Gastroesophageal sphincter (tissue), 4 donors: ENCODE results near the gene CELF2. TPM values are rescaled to one million over a fixed set of nuclear protein-coding genes. Genes with fewer than 3 reads are reported as not detected.

Experiments used
- ATAC-seq: fragments of 150-250 bp; one replicate; pipeline ENCODE4 v1.9.1; 2016; ENCODE audit warnings: mild to moderate bottlenecking, moderate library complexity
- H3K27ac ChIP-seq, 4 donors: fragments of 200-600 bp; sonication (generic) in 3 of 4; 1 replicate in 3 of 4; 2 replicates in 1 of 4; pipeline ENCODE4 v1.5.1; 2016 to 2019
- H3K27me3 ChIP-seq: fragments of 200-600 bp; sonication (generic); one replicate; pipeline ENCODE4 v1.5.1; 2019
- H3K36me3 ChIP-seq, 2 donors: fragments of 200-600 bp; sonication (generic); one replicate each; pipeline ENCODE4 v1.5.1; 2019; ENCODE audit warnings: control low read depth in 1 of 2
- H3K4me1 ChIP-seq, 3 donors: fragments of 200-600 bp; sonication (generic); 1 replicate in 2 of 3; 2 replicates in 1 of 3; pipeline ENCODE4 v1.5.1; 2016 to 2019; ENCODE audit warnings: control low read depth in 2 of 3
- H3K4me3 ChIP-seq, 2 donors: fragments of 200-600 bp; sonication (generic); one replicate each; pipeline ENCODE4 v1.5.1; 2019; ENCODE audit warnings: mild to moderate bottlenecking in 1 of 2, moderate library complexity in 1 of 2
- H3K9me3 ChIP-seq, 3 donors: fragments of 200-600 bp; sonication (generic); one replicate each; pipeline ENCODE4 v1.5.1; 2017 to 2019; ENCODE audit warnings: control low read depth in 2 of 3
- EP300 ChIP-seq: sonication (generic); formaldehyde crosslinking; IDR thresholded peaks from one replicate; pipeline ENCODE4 v1.6.1; 2017; ENCODE audit warnings: antibody characterized with exemption, mild to moderate bottlenecking
- POLR2A ChIP-seq, 2 donors: fragments of 450-650 bp; IDR thresholded peaks; one replicate each; pipeline ENCODE4 v1.6.1; 2017; ENCODE audit warnings: antibody characterized with exemption in 2 of 2, mild to moderate bottlenecking in 2 of 2, moderate library complexity in 1 of 2
- POLR2AphosphoS5 ChIP-seq: sonication (generic); formaldehyde crosslinking; IDR thresholded peaks from one replicate; pipeline ENCODE4 v1.6.1; 2017; ENCODE audit warnings: antibody characterized with exemption
- WGBS, 2 donors: methylation state at CpG; one replicate each; pipeline ENCODE4 v1.1.5; 2018; ENCODE audit warnings: low coverage in 1 of 2; 5-methylcytosine and 5-hydroxymethylcytosine counted together
- total RNA-seq, 4 donors: library from RNA; depleted of rRNA; stranded (reverse); fragments of >200 nt; gene quantifications; one replicate each; pipeline ENCODE4 v1.1.0, GENCODE V29; 2016
- TF ChIP-seq, protein P1 (sequence below), 4 experiments: fragments of 200-600 bp in 2 of 4; fragments of 450-650 bp in 2 of 4; sonication (generic) in 1 of 4; IDR thresholded peaks; one replicate each; pipeline ENCODE4 v1.5.1; 2017 to 2019; ENCODE audit warnings: antibody characterized with exemption in 4 of 4, mild to moderate bottlenecking in 2 of 4, moderate library complexity in 2 of 4

The CELF2 gene
- total RNA-seq, 4 donors from 2014 or later: 82.4 to 122 (median 110) TPM

GRCh38 chr10:11238893-11239292 lies 221.2 kb downstream of the CELF2 start:
- WGBS, 2 donors: 44 to 49% methylated on average over 4 of the region's 4 CpGs

DNA sequence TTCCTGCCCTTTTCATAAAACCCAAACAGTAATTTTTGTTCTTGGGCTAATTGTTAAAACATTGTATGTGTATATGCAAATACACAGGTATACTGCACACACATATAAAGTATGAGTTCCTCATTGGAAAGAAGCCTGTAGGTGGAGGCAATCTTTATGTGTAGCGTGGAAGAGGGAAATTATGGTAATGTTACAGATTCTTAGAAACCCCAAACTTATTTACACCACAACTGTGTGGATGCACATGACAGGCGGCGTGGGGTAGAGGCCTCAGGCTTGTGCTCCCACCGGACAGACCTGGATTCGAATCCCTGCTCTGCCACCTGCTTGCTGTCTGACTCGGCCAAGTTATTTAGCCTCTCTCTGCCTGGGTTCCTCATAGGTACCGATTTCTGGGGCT lies 223.0 kb downstream of the CELF2 start:
- 93% methylated on average over 7 of the region's 7 CpGs; no CpG with 5 or more reads in 1 of the 2 donors for WGBS, 2 donors
- Histone ChIP-seq H3K9me3 (no peaks in the 10 kb centered on the region), H3K27me3 (no peaks in the 10 kb centered on the region), H3K36me3 (peaks cover 0 to under 1% of the 10 kb centered on the region in 2 donors), H3K4me1 (peaks cover 0 to 41% (median 6%) of the 10 kb centered on the region in 3 donors), H3K27ac (no peak overlapping the region), H3K4me3 (no peak overlapping the region)
- ATAC-seq: no peak
- TF ChIP-seq POLR2AphosphoS5: no peak
- TF ChIP-seq, protein P1, sequence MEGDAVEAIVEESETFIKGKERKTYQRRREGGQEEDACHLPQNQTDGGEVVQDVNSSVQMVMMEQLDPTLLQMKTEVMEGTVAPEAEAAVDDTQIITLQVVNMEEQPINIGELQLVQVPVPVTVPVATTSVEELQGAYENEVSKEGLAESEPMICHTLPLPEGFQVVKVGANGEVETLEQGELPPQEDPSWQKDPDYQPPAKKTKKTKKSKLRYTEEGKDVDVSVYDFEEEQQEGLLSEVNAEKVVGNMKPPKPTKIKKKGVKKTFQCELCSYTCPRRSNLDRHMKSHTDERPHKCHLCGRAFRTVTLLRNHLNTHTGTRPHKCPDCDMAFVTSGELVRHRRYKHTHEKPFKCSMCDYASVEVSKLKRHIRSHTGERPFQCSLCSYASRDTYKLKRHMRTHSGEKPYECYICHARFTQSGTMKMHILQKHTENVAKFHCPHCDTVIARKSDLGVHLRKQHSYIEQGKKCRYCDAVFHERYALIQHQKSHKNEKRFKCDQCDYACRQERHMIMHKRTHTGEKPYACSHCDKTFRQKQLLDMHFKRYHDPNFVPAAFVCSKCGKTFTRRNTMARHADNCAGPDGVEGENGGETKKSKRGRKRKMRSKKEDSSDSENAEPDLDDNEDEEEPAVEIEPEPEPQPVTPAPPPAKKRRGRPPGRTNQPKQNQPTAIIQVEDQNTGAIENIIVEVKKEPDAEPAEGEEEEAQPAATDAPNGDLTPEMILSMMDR (IDR thresholded peaks at IDR 0.05): no peak
- no peak for TF ChIP-seq POLR2A (IDR thresholded peaks at IDR 0.05)
- no peak for TF ChIP-seq EP300

More at GRCh38 chr10:11238893-11239292, 221.2 kb downstream of the CELF2 start:
- H3K36me3 ChIP-seq: no peaks in the 10 kb centered on the region
- H3K4me3 ChIP-seq: no peak overlapping the region
- H3K27me3 ChIP-seq: no peaks in the 10 kb centered on the region
- H3K9me3 ChIP-seq: no peaks in the 10 kb centered on the region
- no peak for ATAC-seq
- no peak overlapping the region for H3K27ac ChIP-seq
- TF ChIP-seq, protein P1 (IDR thresholded peaks at IDR 0.05): no peak
- TF ChIP-seq EP300 (no peak), POLR2AphosphoS5 (no peak), POLR2A (IDR thresholded peaks at IDR 0.05) (no peak)
- peaks cover 0 to 47% (median 6%) of the 10 kb centered on the region in 3 donors for H3K4me1 ChIP-seq

DNA sequence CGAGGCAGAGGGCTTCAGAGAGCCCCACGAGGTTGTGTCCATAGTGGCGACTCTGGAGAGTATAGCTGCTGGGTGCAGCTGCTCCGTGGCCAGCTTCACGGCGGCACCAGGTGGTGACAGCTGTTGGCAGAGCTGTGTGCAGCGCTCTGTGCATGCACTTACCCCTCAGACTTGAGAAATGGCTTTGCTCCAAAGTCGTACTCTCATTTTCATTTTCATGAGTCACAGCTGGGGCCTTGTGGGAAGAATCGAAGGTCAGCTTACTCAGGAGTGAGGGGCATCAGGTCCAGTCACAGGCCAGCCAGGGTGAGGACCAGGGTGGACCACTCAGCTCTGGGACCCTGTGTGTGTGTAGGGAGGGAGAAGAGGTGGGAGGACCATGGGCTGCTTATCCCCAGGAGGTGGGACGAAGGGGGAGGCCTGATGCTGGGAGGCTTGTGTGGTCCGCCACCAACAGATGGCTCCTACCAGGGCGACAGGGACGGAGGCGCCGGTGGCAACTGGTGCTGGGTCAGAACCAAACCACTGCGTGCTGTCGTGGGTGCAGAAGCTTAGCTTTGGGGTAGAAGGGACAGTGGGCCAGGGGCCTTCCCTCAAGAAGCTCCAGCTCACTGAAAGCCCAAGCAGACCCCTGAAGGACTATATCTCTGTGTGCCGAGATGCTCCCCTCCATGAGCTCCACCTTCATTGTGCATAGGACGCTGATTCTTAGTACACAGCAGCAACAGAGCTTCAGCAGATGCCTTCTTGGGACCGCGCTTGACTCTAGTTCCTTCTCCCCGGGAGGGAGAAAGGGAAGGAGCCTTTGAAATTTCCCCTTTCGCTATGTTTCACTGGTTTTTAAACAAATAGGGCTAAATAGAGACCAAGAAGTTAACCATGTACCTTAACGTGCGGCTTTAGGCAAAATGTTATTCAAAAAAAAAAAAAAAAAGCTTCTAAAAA lies 225.0 kb downstream of the CELF2 start:
- TF ChIP-seq POLR2AphosphoS5 (peak; percentile 22), POLR2A (IDR thresholded peaks at IDR 0.05) (no peak)
- TF ChIP-seq, protein P1 (IDR thresholded peaks at IDR 0.05): no peak
- 50 to 67% methylated on average over 2 to 8 of the region's 25 CpGs for WGBS, 2 donors
- Histone ChIP-seq H3K4me1 (peaks cover 0 to 41% (median 6%) of the 10 kb centered on the region in 3 donors), H3K4me3 (no peak overlapping the region), H3K27me3 (no peaks in the 10 kb centered on the region), H3K27ac (peak overlapping the region in 3 of 4 donors; percentile 3 to 39 (median 17)), H3K9me3 (no peaks in the 10 kb centered on the region), H3K36me3 (peaks cover 0 to 20% of the 10 kb centered on the region in 2 donors)
- peak; percentile 39 for ATAC-seq

DNA sequence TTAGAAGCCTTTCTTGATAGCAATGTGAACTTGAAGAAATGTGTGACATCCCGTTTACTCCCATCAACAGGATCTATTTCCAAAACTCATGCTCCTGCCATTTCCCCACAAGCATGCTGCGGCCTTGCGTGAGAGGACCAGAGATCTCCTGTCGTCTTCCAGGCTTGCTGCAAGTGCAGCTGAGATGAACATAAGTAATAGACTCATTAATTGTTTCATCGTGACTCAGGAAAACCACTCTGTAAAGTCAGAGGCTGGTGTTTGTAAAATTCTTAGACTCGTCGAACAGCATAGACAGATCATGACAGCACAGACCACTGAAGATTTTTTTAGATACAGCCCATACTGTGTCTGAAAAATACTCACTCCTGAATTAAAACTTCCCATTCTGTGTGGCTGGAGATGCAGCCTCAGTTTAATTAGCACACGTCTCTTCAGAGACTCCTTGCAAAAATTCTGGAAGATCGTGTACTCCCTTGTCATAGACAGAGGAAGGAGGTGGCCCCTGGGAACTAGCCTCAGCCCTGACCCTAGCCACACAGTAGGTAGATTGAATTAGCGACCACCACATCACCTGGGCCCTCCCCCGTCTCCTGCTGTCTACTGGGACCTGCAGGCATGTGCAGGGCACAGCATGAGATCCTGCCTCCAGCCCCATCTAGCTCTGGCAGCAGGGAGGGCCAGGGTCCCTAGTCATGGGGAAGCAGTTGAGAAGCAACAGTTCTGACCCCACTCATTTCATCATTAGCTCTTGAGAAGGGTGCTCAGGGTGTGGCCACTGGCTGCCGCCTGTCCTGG lies 226.0 kb downstream of the CELF2 start:
- WGBS, 2 donors: 89 to 91% methylated on average over 7 to 10 of the region's 12 CpGs
- no peak for TF ChIP-seq POLR2AphosphoS5
- TF ChIP-seq, protein P1 (IDR thresholded peaks at IDR 0.05): no peak
- TF ChIP-seq POLR2A (IDR thresholded peaks at IDR 0.05): no peak
- no peak for TF ChIP-seq EP300
- Histone ChIP-seq H3K36me3 (peaks cover 0 to 24% of the 10 kb centered on the region in 2 donors), H3K4me1 (peaks cover 0 to 35% (median 6%) of the 10 kb centered on the region in 3 donors), H3K27me3 (no peaks in the 10 kb centered on the region), H3K4me3 (no peak overlapping the region), H3K9me3 (no peaks in the 10 kb centered on the region), H3K27ac (no peak overlapping the region)
- no peak for ATAC-seq
